NCI-H748 treated with DMSO at 0.1 percent for 48 hours (cell line): ENCODE data around the gene PHTF2.
"Not testable (repeated sequence)": the region's sequence is repeated elsewhere in the genome, so short reads cannot be mapped to it uniquely, and the experiment has no call there.

ENCODE experiments used
- DNase-seq: peaks from one replicate; lab custom pipeline; 2025; lab: John Stamatoyannopoulos, UW

The PHTF2 gene

DNA sequence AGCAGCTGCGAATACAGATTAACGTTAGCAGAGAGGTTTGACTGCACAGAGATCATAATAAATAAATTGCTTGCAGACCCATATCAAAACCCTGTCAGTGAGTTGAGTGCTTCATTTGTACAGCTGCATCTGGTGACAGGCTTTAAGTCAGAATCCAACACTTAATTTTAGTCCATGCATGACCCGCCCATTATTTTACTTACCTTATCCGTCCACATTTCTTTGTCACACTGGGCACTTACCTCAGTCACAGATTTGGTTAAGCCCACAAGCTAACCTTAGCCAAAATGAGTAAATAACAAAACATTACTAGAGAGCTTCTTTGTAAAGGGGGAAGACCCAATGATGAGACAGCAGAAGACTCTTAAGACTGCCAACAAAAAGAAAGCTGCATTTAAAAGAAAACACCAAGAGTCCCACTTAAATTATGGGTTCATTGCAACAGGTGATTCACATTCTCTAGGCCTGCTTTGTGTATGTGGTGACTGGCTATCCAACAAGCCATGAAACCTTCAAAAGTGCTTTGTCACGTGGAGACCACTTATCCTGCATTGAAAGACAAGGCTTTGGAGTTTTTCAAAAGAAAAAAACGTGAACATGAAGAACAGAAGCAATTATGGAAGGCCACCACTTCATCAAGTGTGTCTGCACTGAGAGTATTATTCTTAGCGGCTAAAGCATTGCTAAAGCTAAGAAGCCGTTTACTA, 32.2 kb downstream of the PHTF2 start:
- DNase-seq: no peak

- no peak for DNase-seq
These were observed 32.9 kb downstream of the PHTF2 start for GRCh38 chr7:77831481-77831880.

DNA sequence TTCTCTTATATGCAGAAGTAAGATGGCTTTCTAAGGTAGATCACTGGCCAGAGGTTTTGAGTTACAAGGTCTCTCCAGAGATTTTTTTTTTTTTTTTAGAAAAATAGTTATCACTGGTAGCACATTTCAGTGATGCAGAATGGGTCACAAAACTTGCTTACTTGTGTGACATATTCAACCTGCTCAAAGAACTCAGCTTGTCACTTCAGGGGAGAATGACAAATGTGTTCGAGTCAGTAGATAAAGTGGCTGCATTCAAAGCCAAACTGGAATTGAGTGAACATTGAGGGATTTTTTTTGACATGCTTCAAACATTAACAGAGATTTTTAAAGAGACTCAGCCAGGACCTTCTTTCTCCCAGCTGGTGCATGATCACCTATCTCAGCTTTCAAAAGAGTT, 33.4 kb downstream of the PHTF2 start:
- DNase-seq: no peak

DNA sequence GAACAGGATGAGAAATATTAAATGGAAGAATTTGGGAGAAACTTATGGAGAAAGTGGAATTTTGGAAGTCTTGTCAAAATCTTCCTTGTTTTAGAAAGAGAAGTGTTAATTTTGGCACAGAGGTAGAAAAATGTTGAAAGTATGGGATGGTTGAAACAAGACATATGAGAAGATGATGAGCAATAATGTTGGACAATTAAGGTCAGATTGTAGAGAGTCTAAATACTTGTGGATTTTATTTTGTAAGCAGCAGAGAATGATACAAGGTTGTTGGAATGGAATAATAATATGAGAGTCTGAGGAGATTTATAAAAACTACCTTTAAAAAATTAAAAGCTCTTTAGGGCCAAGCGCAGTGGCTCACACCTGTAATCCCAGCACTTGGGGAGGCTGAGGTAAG, 34.6 kb downstream of the PHTF2 start:
- no peak for DNase-seq

- DNase-seq: not testable (repeated sequence)
These were observed 37.9 kb downstream of the PHTF2 start for GRCh38 chr7:77836425-77836824.

GRCh38 chr7:77837275-77837674, 38.7 kb downstream of the PHTF2 start:
- peak; percentile 60 for DNase-seq

DNA sequence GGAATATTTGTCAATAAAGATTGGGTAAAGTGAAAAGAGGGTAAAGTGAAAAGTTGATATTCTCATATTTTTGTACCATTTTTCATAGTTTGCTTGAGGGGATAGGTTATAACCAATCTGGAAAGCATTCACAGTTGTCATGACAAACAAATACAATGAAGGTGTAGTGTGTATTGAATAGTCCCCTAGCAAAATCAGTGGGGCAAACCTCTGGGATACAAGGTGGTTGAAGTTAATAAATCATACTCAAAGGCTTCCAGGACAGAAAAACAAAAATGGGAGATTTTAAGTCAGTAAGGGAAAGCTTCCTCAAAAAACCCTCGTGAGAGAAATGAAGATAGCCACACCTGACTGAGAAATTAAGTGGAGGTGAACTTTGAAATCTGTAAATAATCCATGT, 39.4 kb downstream of the PHTF2 start:
- DNase-seq: no peak

- DNase-seq: peak; percentile 28
These were observed 40.4 kb downstream of the PHTF2 start for GRCh38 chr7:77838929-77839491.

- no peak for DNase-seq
These were observed 41.3 kb downstream of the PHTF2 start for GRCh38 chr7:77839919-77840318.

- DNase-seq: no peak
These were observed 44.6 kb downstream of the PHTF2 start for GRCh38 chr7:77843194-77843593.

DNA sequence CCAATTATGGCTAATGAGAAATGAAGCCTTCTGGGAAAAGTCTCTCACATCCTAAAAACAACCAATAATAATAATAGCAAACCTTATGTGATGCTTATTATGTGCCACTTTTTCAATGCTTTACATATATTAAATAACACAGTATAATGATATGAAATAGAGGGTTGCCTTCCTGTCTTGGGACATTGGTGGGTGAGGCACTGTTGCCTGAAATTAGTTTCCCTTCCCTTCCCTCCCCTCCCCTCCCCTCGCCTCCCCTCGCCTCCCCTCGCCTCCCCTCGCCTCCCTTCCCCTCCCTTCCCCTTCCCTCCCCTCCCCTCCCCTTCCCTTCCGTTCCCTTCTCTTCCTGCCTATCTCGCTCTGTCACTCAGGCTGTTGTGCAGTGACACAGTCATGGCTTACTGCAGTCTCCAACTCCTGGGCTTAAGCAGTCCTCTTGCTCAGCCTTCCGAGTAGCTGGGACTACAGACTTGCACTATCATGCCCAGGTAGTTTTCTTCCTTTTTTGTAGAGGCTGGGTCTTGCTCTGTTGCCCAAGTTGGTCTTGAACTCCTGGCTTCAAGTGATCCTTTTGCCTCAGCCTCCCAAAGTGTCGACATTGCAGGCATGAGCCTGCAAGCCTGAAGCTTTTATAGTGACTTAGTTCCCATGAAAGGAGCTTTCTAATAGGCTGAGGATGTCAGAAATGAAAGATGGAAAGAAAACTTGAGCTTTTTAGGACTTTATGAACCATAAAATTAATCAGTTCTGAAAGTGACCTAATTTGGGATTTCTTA, 47.9 kb downstream of the PHTF2 start:
- no peak for DNase-seq

DNA sequence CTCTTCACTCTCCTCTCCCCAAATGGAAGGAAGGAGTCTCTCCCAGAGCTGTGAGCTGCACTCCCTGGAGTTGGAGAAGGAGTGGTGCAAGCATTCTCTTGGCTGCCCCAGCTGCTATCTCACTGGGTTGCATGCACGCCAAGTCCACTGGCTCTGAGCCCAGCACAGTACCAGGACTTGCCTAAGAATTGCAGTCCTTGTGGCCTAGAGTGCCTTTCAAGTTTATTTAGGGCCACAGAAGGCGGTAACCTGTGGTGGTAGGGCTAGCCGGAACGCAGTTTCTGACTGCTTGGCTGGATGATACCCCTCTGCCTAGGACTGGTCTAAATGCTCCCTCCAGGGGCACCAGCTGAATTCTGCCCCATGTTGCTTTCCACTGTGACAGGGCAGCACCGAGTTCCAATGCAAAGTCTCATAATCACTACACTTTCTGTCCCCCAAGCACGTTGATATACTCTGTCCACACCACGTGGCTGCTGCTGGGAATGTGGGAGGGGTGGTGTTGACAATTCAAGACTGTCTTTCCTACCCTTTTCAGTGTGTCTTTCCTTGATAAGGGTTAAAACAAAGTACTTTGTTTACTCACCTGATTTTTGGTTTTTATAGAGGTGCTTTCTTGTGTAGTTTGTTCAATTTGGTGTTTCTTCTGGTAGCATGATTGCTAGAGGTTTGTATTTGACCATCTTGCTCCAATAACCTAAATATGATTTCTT, 57.0 kb downstream of the PHTF2 start:
- no peak for DNase-seq

- DNase-seq: no peak
These were observed 59.7 kb downstream of the PHTF2 start for GRCh38 chr7:77858278-77858677.

- DNase-seq: no peak
These were observed 60.8 kb downstream of the PHTF2 start for GRCh38 chr7:77859343-77859742.

GRCh38 chr7:77862691-77863090, 64.1 kb downstream of the PHTF2 start:
- DNase-seq: peak; percentile 89

DNA sequence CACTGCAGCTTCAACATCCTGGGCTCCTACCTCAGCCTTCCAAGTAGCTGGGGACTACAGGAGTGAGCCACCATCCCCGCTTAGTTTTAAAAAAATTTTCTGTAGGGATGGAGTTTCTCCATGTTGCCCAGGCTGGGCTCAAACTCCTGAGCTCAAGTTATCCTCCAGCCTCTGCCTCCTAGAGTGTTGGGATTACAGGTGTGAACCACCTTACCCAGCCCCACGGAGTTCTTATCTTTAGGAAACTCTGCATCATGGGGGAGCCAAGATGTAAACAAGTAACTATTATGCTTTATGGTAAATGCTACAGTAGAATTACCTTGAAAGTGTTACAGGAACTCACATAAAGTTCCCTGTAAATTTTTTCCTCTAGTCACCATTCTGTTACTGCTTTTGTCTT, 65.3 kb downstream of the PHTF2 start:
- no peak for DNase-seq

DNA sequence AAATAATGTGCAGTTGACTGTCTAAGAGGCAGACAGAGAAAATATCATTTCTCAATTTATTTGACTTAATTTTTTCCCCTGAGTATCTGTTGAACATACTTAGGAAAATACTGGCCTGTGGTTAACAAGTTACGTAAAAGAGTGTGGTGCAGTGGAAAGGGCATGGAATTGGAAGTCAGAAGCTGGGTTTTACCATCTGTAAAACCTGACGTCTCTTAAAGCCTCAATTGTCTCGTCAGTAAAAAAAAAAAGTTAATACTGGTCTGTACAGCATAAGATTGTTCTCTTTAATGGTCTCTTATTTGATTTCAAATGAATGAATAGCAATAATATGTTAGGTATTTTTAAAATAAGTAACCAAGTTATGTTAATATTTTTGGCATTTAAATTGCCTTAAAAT, 67.8 kb downstream of the PHTF2 start:
- no peak for DNase-seq

- no peak for DNase-seq
These were observed 68.4 kb downstream of the PHTF2 start for GRCh38 chr7:77866786-77867536.

GRCh38 chr7:77867537-77867865, 68.9 kb downstream of the PHTF2 start:
- DNase-seq: no peak

- DNase-seq: not testable (repeated sequence)
These were observed 73.7 kb downstream of the PHTF2 start for GRCh38 chr7:77872256-77872655.

GRCh38 chr7:77873416-77874327, 75.1 kb downstream of the PHTF2 start:
- not testable (repeated sequence) for DNase-seq
